CD4-positive, alpha-beta memory T cell (primary cell): ENCODE results near the gene CEP131. TPM values are rescaled to one million over a fixed set of nuclear protein-coding genes. Genes with fewer than 3 reads are reported as not detected.

ENCODE experiments used
- CTCF ChIA-PET: fragments of 350-600 bp; sonication (Branson Sonifier 250); formaldehyde crosslinking; loops from one replicate; lab custom pipeline; 2021; ENCODE audit warnings: inconsistent platforms; ENCODE audit not compliant: partially characterized antibody; lab: Charles Lee
- POLR2A ChIA-PET: fragments of 350-600 bp; sonication (Branson Sonifier 250); formaldehyde crosslinking; loops from one replicate; lab custom pipeline; 2021; ENCODE audit not compliant: partially characterized antibody; lab: Charles Lee
- DNase-seq, 5 donors: peaks; one replicate each; pipeline versions ENCODE4 v3.0.0 to v3.0.0-alpha.2; 2020 to 2022; ENCODE audit warnings: mixed read lengths in 1 of 5
- H3K27ac ChIP-seq: one replicate; pipeline ENCODE4 v1.7.0; 2013; ENCODE audit warnings: low read depth, low read length
- H3K27me3 ChIP-seq: 2 replicates; pipeline ENCODE4 v1.7.0; 2013; ENCODE audit warnings: mild to moderate bottlenecking, low read length, moderate library complexity; ENCODE audit not compliant: insufficient read depth
- H3K36me3 ChIP-seq: 2 replicates; pipeline ENCODE4 v1.7.0; 2013; ENCODE audit warnings: mild to moderate bottlenecking, low read length, moderate library complexity; ENCODE audit not compliant: insufficient read depth
- H3K4me1 ChIP-seq: 2 replicates; pipeline ENCODE4 v1.7.0; 2013; ENCODE audit warnings: mild to moderate bottlenecking, low read length, moderate library complexity; ENCODE audit not compliant: insufficient read depth
- H3K4me3 ChIP-seq, 2 donors: one replicate each; pipeline ENCODE4 v1.7.0; 2013; ENCODE audit warnings: low read length in 2 of 2, mild to moderate bottlenecking in 1 of 2
- H3K9me3 ChIP-seq, 2 donors: one replicate each; pipeline ENCODE4 v1.7.0; 2013; ENCODE audit warnings: low read length in 2 of 2, control low read depth in 1 of 2; ENCODE audit not compliant: control insufficient read depth in 1 of 2
- H3K27ac Mint-ChIP-seq, 7 donors: one replicate each; pipeline ENCODE4 v1.8.0; 2020 to 2021; ENCODE audit warnings: mixed read lengths in 7 of 7, mild to moderate bottlenecking in 6 of 7, inconsistent platforms in 3 of 7, moderate library complexity in 3 of 7
- H3K27me3 Mint-ChIP-seq, 2 donors: one replicate each; pipeline ENCODE4 v1.8.0; 2020 to 2021; ENCODE audit warnings: mixed read lengths in 2 of 2
- H3K36me3 Mint-ChIP-seq, 2 donors: one replicate each; pipeline ENCODE4 v1.8.0; 2020 to 2021; ENCODE audit warnings: mixed read lengths in 2 of 2, inconsistent platforms in 1 of 2, mild to moderate bottlenecking in 1 of 2
- H3K4me1 Mint-ChIP-seq, 4 donors: one replicate each; pipeline ENCODE4 v1.8.0; 2020 to 2021; ENCODE audit warnings: mixed read lengths in 4 of 4, mild to moderate bottlenecking in 1 of 4
- H3K4me3 Mint-ChIP-seq, 8 donors: one replicate each; pipeline ENCODE4 v1.8.0; 2020 to 2021; ENCODE audit warnings: mixed read lengths in 8 of 8, mild to moderate bottlenecking in 7 of 8, moderate library complexity in 6 of 8, inconsistent platforms in 3 of 8
- H3K9me3 Mint-ChIP-seq, 8 donors: one replicate each; pipeline ENCODE4 v1.8.0; 2020 to 2021; ENCODE audit warnings: mixed read lengths in 8 of 8, mild to moderate bottlenecking in 5 of 8, inconsistent platforms in 3 of 8, moderate library complexity in 1 of 8
- intact Hi-C: fragments of 100-400 bp; cut with micrococcal nuclease; formaldehyde crosslinking; loops from one replicate; pipeline ENCODE4 v1.15.1; 2023
- polyA plus RNA-seq, 2 donors: library from polyadenylated mRNA; unstranded; fragments of 300-500 nt; fragmentation: Illumina TruSeq; gene quantifications; one replicate each; pipeline ENCODE4 v1.2.3, GENCODE V29; 2021
- total RNA-seq, 2 experiments: library from RNA; stranded (reverse); gene quantifications; one replicate each; pipeline ENCODE4 v1.2.3, GENCODE V29; 2021

Gene CEP131
- total and polyA plus RNA-seq, 4 experiments from 2014 or later, result 1.7 to 10.5 (median 6.7) TPM

DNA sequence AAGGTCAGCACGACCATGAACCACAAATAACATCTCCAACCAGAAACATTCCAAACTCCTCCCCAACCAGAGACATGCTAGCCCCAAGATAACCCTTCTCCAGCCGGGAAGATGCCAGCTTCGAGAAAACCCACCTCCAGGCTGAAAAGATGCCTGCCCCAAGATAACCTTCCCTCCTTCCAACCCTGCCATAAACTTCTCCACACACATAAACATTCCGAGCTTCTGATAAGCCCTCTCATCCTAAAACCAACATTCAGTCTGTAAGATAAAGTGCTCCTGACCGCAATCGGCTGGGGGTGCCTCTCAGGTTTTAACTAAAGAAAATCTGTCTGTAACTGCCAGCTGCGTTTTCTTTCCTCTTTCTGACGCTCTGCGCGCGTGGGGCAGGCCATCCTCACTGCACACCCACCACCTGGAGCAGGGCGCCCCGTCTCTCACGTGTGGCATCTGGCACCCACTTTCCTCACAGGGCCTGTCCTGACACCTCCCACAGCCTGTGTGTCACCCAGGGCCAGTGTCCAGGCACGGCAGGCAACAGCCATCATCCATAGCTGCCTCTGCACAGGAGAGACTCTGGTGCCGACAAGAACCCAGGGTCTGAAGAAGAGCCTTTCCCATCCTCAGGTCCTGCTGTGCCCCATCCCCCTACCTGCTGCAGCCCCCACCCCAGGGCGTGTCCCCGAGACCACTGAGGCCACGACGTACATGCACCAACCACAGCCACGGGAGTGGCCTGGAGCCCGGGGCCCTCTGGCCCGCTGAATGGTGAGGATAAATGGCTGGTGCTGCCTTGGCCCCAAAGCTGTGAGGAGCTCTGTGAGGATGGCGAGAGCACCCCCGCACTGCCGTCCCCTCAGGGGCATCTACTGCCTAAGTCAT, 12.4 kb upstream of the CEP131 start:
- peak overlapping the region in 1 of 8 donors; percentile 2 for H3K4me3 Mint-ChIP-seq
- peaks cover 24% of the 10 kb centered on the region for H3K36me3 ChIP-seq
- H3K4me1 ChIP-seq, result peaks cover 30% of the 10 kb centered on the region
- DNase-seq, result no peak
- H3K27me3 Mint-ChIP-seq, result no peaks in the 10 kb centered on the region
- POLR2A ChIA-PET, result interaction anchor here (1.0 kb wide), 1 partner anchor 10 kb away, joined by 3 read pairs; no protein-coding TSS in a partner anchor
- CTCF ChIA-PET, result no interaction called here
- H3K27ac ChIP-seq, result no peak overlapping the region
- peaks cover 11 to 34% (median 26%) of the 10 kb centered on the region in 4 donors for H3K4me1 Mint-ChIP-seq
- H3K9me3 Mint-ChIP-seq, result no peaks in the 10 kb centered on the region
- intact Hi-C loops, result loop anchor here (5.0 kb wide), 1 partner anchor 62 kb away; the partner anchor contains the start of gene SLC38A10
- H3K4me3 ChIP-seq, result no peak overlapping the region
- peaks cover 7 to 21% of the 10 kb centered on the region in 2 donors for H3K36me3 Mint-ChIP-seq
- H3K9me3 ChIP-seq, result no peaks in the 10 kb centered on the region
- no peaks in the 10 kb centered on the region for H3K27me3 ChIP-seq
- peak overlapping the region in 1 of 7 donors; percentile 74 for H3K27ac Mint-ChIP-seq

DNA sequence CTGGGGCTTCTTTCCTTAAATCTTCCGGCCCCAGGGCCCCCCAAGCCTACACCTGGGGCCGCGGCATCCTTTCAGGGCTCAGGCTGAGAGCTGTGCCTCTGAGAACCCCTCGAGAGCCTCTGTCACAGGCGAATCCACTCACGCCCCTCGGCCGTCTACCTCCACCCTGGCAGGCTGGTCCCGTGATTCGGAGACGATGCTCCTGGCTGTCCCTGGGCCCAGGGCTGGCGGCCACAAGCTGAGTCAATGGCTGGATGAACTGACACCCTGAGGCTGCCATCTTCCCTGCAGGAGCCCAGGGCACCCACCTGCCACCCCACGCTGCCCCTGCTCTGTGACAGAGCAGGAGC, 11.7 kb upstream of the CEP131 start:
- intact Hi-C loops, result no loop called here
- no peak overlapping the region for H3K27ac ChIP-seq
- Mint-ChIP-seq H3K9me3 (no peaks in the 10 kb centered on the region), H3K4me1 (peaks cover 14 to 28% (median 22%) of the 10 kb centered on the region in 4 donors), H3K27me3 (no peaks in the 10 kb centered on the region), H3K36me3 (peaks cover 14 to 26% of the 10 kb centered on the region in 2 donors), H3K27ac (no peak overlapping the region), H3K4me3 (peak overlapping the region in 1 of 8 donors; percentile 2)
- no peaks in the 10 kb centered on the region for H3K9me3 ChIP-seq
- peaks cover 24% of the 10 kb centered on the region for H3K4me1 ChIP-seq
- peaks cover 24% of the 10 kb centered on the region for H3K36me3 ChIP-seq
- POLR2A ChIA-PET, result no interaction called here
- no peak overlapping the region for H3K4me3 ChIP-seq
- no peaks in the 10 kb centered on the region for H3K27me3 ChIP-seq
- DNase-seq, result no peak
- CTCF ChIA-PET, result no interaction called here

DNA sequence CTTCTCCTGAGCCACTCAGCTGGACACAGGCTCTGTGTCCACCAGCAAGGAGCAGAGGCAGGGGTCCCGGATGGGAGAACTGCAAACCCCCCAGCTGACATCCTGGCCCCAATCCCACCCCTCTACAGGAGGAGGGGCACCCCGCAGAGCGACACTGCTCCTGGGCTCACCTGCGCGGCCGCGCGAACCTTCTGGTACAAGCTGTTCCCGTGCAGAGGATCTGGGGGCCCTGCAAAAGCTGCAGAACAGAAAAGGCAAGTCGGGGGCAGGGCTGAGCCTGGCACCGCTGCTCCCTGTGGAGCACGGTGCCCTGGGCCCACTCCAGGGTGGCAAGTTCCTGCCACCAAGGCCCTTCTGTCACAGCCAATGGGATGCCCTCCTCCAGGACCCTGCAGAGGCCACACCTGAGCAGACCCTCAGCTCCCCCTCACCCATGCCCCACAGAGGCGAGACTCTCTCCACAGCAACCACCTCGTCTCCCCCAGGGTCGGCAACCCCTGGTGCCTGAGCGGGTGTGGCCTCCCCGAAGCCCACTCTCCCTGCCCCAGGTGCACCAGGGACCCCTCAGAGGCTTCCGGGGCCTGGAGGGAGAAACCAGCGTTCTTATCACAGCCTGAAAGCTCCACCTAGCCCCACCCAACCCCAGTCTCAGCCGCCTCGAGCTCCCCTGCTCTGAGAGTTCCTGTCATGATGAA, 11.2 kb upstream of the CEP131 start:
- POLR2A ChIA-PET, result interaction anchor here (1.5 kb wide), 1 partner anchor 11 kb away, joined by 4 read pairs; the partner anchor contains the start of gene CEP131
- H3K27ac ChIP-seq, result no peak overlapping the region
- Mint-ChIP-seq H3K9me3 (no peaks in the 10 kb centered on the region), H3K27me3 (no peaks in the 10 kb centered on the region), H3K4me1 (peaks cover 14 to 24% (median 21%) of the 10 kb centered on the region in 4 donors), H3K36me3 (peaks cover 14 to 25% of the 10 kb centered on the region in 2 donors), H3K4me3 (no peak overlapping the region), H3K27ac (no peak overlapping the region)
- peaks cover 24% of the 10 kb centered on the region for H3K36me3 ChIP-seq
- no peaks in the 10 kb centered on the region for H3K27me3 ChIP-seq
- no peak for DNase-seq
- no peak overlapping the region for H3K4me3 ChIP-seq
- CTCF ChIA-PET, result interaction anchor here (0.6 kb wide), 1 partner anchor 14 kb away, joined by 3 read pairs; no protein-coding TSS in a partner anchor
- intact Hi-C loops, result no loop called here
- peaks cover 24% of the 10 kb centered on the region for H3K4me1 ChIP-seq
- H3K9me3 ChIP-seq, result no peaks in the 10 kb centered on the region

DNA sequence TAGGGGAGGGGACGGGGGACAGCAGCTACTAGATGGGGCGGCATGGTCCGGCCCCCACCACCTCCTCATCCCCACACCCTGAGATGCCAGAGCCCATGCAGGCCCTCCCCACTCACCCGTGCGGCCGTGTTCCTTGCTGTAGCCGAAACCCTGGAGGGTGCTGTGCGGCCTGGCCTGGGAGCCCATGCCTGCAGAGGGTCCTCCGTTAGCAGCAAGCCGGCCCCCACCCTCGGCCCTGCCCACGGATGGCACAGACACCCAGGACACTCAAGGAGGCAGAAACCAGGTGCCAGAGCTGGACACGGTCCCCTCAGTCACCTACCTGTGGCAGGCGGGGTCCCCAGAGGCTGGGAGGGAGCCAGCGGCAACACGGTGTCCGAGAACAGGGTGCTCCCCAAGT, 10.6 kb upstream of the CEP131 start:
- DNase-seq, result peak in 1 of 5 donors; percentile 16
- POLR2A ChIA-PET, result interaction anchor here (1.5 kb wide), 1 partner anchor 10 kb away, joined by 4 read pairs; the partner anchor contains the start of gene CEP131
- Mint-ChIP-seq H3K4me3 (no peak overlapping the region), H3K27me3 (no peaks in the 10 kb centered on the region), H3K9me3 (no peaks in the 10 kb centered on the region), H3K27ac (no peak overlapping the region), H3K36me3 (peaks cover 14 to 26% of the 10 kb centered on the region in 2 donors), H3K4me1 (peaks cover 14 to 24% (median 19%) of the 10 kb centered on the region in 4 donors)
- Histone ChIP-seq H3K36me3 (peaks cover 24% of the 10 kb centered on the region), H3K4me1 (peaks cover 23% of the 10 kb centered on the region), H3K27me3 (no peaks in the 10 kb centered on the region), H3K9me3 (no peaks in the 10 kb centered on the region), H3K4me3 (no peak overlapping the region), H3K27ac (no peak overlapping the region)
- intact Hi-C loops, result no loop called here
- CTCF ChIA-PET, result interaction anchor here (0.6 kb wide), 1 partner anchor 14 kb away, joined by 3 read pairs; no protein-coding TSS in a partner anchor

DNA sequence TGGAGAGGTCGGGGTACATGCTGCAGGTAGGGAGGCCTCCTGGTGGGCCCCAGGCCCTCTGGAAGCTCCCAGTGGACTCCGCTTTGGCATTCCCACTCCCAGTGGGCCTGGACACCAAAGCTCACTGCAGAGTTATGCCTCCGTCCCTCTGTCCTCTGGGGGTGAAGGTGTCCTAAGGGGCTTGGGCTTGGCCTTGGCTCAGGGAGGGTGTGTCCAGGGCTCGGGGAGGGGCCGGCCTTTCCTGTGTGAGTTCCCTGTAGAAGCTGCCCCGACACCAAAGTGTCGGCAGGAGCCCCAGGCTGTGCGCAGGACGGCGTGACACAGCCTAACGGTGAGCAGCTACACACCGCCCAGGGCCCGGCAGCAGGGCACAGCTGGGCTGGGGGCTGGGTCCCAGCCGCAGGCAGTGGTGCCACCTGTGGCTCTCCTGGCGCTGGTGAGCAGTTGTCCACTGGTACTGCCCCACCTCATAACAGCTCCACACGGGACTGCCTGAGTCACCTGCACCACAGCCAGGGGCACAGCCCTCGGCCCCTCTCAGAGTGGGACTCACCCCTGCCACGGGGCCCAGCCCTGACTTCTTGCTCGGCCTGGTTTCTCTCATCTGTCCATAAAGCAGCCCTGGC, 10.0 kb upstream of the CEP131 start:
- Histone ChIP-seq H3K27me3 (no peaks in the 10 kb centered on the region), H3K4me1 (peaks cover 17% of the 10 kb centered on the region), H3K36me3 (peaks cover 24% of the 10 kb centered on the region), H3K9me3 (no peaks in the 10 kb centered on the region), H3K4me3 (no peak overlapping the region), H3K27ac (no peak overlapping the region)
- peaks cover 14 to 30% of the 10 kb centered on the region in 2 donors for H3K36me3 Mint-ChIP-seq
- H3K4me3 Mint-ChIP-seq, result no peak overlapping the region
- peaks cover 10 to 20% (median 17%) of the 10 kb centered on the region in 4 donors for H3K4me1 Mint-ChIP-seq
- intact Hi-C loops, result no loop called here
- no peaks in the 10 kb centered on the region for H3K27me3 Mint-ChIP-seq
- peak in 1 of 5 donors; percentile 9 for DNase-seq
- ChIA-PET CTCF (no interaction called here), POLR2A (interaction anchor here (1.5 kb wide), 1 partner anchor 10 kb away, joined by 4 read pairs; the partner anchor contains the start of gene CEP131)
- no peak overlapping the region for H3K27ac Mint-ChIP-seq
- H3K9me3 Mint-ChIP-seq, result no peaks in the 10 kb centered on the region

DNA sequence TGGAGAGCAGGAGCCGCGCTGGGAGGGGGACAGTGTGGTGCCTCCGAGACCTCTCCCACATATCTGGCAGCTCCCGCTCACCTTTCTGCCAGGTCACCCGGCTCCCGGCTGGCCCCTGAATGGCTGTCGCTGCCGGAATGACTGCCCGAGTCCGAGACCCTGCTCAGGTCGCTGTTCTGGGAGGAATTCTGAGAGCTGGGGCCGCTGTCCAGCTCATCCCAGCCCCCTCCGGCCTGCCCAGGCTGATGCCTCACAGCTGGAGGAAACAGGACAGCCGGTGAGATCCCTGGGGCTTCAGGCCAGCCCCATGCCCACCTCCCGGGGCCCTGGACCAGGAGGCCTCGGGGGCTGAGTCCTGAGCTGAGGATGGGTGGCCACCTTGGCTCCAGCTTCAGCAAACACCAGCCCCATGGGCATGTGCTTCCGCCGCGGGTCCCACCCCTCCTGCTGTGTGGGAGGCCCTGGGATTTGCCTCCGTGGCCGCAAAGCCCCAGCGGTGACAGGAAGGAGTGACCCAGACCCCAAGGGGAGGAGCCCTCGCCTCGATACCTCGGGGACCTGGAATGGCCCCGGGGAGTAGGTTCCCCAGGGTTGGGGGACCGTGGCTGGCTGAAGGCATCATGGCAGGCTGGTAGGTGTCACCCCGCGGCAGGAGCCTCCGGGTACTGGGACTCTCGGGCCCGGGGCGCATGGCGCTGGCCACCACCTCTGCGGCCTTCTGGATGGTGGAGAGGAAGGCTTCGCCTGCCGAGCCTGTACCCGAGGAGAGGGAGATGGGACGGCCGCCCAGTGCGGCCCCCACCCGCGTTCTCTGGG, 9.2 kb upstream of the CEP131 start:
- CTCF ChIA-PET, result no interaction called here
- peaks cover 14 to 32% of the 10 kb centered on the region in 2 donors for H3K36me3 Mint-ChIP-seq
- H3K4me3 Mint-ChIP-seq, result no peak overlapping the region
- Histone ChIP-seq H3K4me3 (no peak overlapping the region), H3K27me3 (no peaks in the 10 kb centered on the region), H3K36me3 (peaks cover 24% of the 10 kb centered on the region), H3K4me1 (peaks cover 9% of the 10 kb centered on the region), H3K27ac (no peak overlapping the region), H3K9me3 (no peaks in the 10 kb centered on the region)
- H3K27ac Mint-ChIP-seq, result no peak overlapping the region
- H3K4me1 Mint-ChIP-seq, result peaks cover 8 to 17% (median 14%) of the 10 kb centered on the region in 4 donors
- intact Hi-C loops, result no loop called here
- H3K27me3 Mint-ChIP-seq, result no peaks in the 10 kb centered on the region
- POLR2A ChIA-PET, result no interaction called here
- peaks cover 0 to 2% (median 0%) of the 10 kb centered on the region in 8 donors for H3K9me3 Mint-ChIP-seq
- peak in 1 of 5 donors; percentile 26 for DNase-seq
